ENCODE measurements around the gene TCF20.

DNA sequence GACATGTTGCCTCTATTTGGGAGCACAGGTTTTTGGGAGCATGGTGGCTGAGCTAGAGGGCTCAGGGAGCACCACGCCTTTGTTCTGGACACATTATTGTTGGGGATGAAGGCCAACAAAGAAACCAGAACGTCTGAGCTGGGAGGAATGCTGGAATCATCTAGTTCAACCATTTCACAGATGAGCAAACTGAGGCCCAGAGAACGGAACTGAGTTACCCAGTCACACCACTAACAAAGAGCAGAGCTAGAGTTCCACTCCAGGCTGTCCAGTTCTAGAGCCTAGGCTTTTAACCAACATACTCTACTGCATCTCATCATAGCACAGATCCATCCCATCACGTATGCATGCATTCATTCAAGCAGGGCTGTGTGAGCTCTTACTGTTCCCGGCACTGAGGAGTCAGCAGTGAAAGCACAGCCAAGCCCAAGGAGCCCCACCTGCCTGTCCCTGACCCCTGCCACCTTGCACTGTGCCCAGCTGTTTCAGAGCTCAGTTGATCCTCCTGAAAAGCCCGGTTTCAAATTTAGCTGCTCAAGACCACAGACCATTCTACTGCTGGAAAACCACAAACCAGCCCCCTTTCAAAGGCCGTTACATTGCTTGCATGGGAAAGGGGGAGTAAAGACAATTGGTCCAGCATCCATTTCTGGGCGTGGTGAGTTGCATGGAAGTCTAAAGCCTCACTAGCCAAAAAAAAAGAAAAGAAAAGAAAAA is 16.9 kb upstream of the TCF20 start:
- TF ChIP-seq EZH2 (IDR thresholded peaks at IDR 0.05; ENCODE audit: insufficient read depth, poor library complexity, severe bottlenecking) (no peak), EZH2phosphoT487 (IDR thresholded peaks at IDR 0.05; ENCODE audit: insufficient read depth, low read depth) (no peak)
